GM21576 (cell line): Measurements from ENCODE around the gene OSBPL6.
A peak's percentile ranks its signal among the peaks of the same experiment; 100 is the strongest.
"Not testable (repeated sequence)": the region's sequence is repeated elsewhere in the genome, so short reads cannot be mapped to it uniquely, and the experiment has no call there.

Experiments
- ATAC-seq: cut with Tn5 transposase; IDR thresholded peaks from one replicate; pipeline ENCODE4 v1.9.1; 2021; ENCODE audit warnings: mild to moderate bottlenecking, moderate library complexity; ENCODE audit not compliant: unreplicated experiment

Gene OSBPL6

GRCh38 chr2:178295906-178296305, 101.6 kb downstream of the OSBPL6 start:
- ATAC-seq = no peak

GRCh38 chr2:178296394-178297090, 102.2 kb downstream of the OSBPL6 start:
- no peak for ATAC-seq

- ATAC-seq = no peak
These were observed 102.7 kb downstream of the OSBPL6 start for GRCh38 chr2:178297091-178297411.

- no peak for ATAC-seq
These were observed 104.5 kb downstream of the OSBPL6 start for GRCh38 chr2:178298785-178299212.

- no peak for ATAC-seq
These were observed 107.4 kb downstream of the OSBPL6 start for GRCh38 chr2:178301649-178302238.

- no peak for ATAC-seq
These were observed 110.0 kb downstream of the OSBPL6 start for GRCh38 chr2:178304333-178304732.

GRCh38 chr2:178306352-178307073, 112.2 kb downstream of the OSBPL6 start:
- ATAC-seq = peak; percentile 100

- no peak for ATAC-seq
These were observed 113.3 kb downstream of the OSBPL6 start for GRCh38 chr2:178307650-178308049.

- no peak for ATAC-seq
These were observed 115.2 kb downstream of the OSBPL6 start for GRCh38 chr2:178309541-178309940.

GRCh38 chr2:178315078-178315477, 120.8 kb downstream of the OSBPL6 start:
- ATAC-seq = no peak

- ATAC-seq = no peak
These were observed 121.2 kb downstream of the OSBPL6 start for GRCh38 chr2:178315488-178315948.

- ATAC-seq = no peak
These were observed 123.5 kb downstream of the OSBPL6 start for GRCh38 chr2:178317811-178318210.

- no peak for ATAC-seq
These were observed 125.8 kb downstream of the OSBPL6 start for GRCh38 chr2:178320011-178320585.

GRCh38 chr2:178322068-178322467, 127.8 kb downstream of the OSBPL6 start:
- no peak for ATAC-seq

GRCh38 chr2:178323331-178323730, 129.0 kb downstream of the OSBPL6 start:
- ATAC-seq = not testable (repeated sequence)

GRCh38 chr2:178324077-178324476, 129.8 kb downstream of the OSBPL6 start:
- no peak for ATAC-seq

- ATAC-seq = no peak
These were observed 131.0 kb downstream of the OSBPL6 start for GRCh38 chr2:178325268-178325667.

- no peak for ATAC-seq
These were observed 133.2 kb downstream of the OSBPL6 start for GRCh38 chr2:178327516-178327915.

- ATAC-seq = no peak
These were observed 133.7 kb downstream of the OSBPL6 start for GRCh38 chr2:178328037-178328436.

- ATAC-seq = no peak
These were observed 136.1 kb downstream of the OSBPL6 start for GRCh38 chr2:178330175-178331017.
